ENCODE data around the gene SYVN1.
A peak's percentile ranks its signal among the peaks of the same experiment; 100 is the strongest.

The SYVN1 gene

DNA sequence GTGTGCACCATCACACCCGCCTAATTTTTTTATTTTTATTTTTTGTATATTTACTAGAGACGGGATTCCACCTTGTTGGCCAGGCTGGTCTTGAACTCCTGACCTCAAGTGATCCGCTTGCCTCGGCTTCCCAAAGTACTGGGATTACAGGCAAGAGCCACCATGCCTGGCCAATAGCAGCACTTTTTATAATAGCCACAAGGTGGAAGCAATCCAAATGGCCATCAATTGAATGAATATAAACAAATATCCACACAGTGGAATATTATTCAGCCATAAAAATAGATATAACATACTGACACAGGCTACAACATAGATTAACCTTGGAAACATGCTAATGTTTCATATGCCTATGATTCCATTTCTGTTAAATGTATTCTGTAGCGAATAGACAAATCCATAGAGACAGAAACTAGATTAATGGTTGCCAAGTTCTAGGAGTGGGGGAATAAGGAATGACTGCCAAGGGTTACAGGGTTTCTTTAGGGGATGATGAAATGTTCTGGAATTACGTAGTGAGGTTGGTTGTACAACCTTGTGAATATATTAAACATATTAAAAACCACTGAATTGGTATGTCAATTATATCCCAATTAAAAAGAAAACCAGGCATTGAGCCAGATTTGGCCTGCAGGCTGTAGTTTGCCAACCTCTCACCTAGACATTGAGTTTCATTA lies 33.5 kb downstream of the SYVN1 start:
- TF ChIP-seq CTCF (IDR thresholded peaks at IDR 0.05; ENCODE audit: low read depth, low read length) (0 out of 2 replicates have a peak, but pooled peaks have one; percentile 10), EZH2phosphoT487 (IDR thresholded peaks at IDR 0.05; ENCODE audit: low read depth) (no peak)
- peaks cover 40% of the 10 kb centered on the region for H3K79me2 ChIP-seq (ENCODE audit: low read length)
- H3K4me3 ChIP-seq (ENCODE audit: low read length) = no peak overlapping the region
- H3K36me3 ChIP-seq (replicated peaks; ENCODE audit: low read depth, low read length) = peaks cover 12% of the 10 kb centered on the region
- peaks cover 7% of the 10 kb centered on the region for H3K4me1 ChIP-seq (ENCODE audit: low read length)
- no peaks in the 10 kb centered on the region for H3K27me3 ChIP-seq (ENCODE audit: low read depth, low read length)
- no peak overlapping the region for H3K27ac ChIP-seq (ENCODE audit: low read length)
- no peak overlapping the region for H2AFZ ChIP-seq (ENCODE audit: low read depth, low read length)
- peaks cover 3% of the 10 kb centered on the region; the same call in 1 of the 2 replicates for H4K20me1 ChIP-seq (ENCODE audit: insufficient read depth, low read length)
- no peaks in the 10 kb centered on the region for H3K9me3 ChIP-seq (ENCODE audit: insufficient read depth, low read length)
- H3K4me2 ChIP-seq (ENCODE audit: low read length) = no peak overlapping the region
- no peak overlapping the region for H3K9ac ChIP-seq (ENCODE audit: low read length)

DNA sequence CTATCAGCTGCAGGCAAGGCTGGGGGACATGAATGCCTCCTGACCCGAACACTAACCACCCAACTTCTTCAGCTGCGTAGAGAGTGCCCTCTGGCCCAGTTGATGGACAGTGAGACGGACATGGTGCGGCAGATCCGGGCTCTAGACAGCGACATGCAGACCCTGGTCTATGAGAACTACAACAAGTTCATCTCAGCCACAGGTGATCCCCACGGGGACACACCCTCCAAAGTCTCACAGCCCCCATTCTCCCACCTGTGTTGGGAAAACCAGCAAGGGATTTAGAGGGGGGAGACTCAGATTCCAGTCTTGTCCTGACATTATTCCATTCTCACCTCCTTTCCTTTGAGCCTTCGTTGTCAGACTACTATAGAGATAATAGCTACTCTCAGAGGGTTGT lies 37.4 kb downstream of the SYVN1 start:
- no peak overlapping the region for H2AFZ ChIP-seq (ENCODE audit: low read depth, low read length)
- no peaks in the 10 kb centered on the region for H3K27me3 ChIP-seq (ENCODE audit: low read depth, low read length)
- H4K20me1 ChIP-seq (ENCODE audit: insufficient read depth, low read length) = peaks cover 3% of the 10 kb centered on the region; the same call in 1 of the 2 replicates
- H3K36me3 ChIP-seq (replicated peaks; ENCODE audit: low read depth, low read length) = peaks cover 8% of the 10 kb centered on the region
- TF ChIP-seq CTCF (IDR thresholded peaks at IDR 0.05; ENCODE audit: low read depth, low read length) (no peak), EZH2phosphoT487 (IDR thresholded peaks at IDR 0.05; ENCODE audit: low read depth) (no peak)
- H3K79me2 ChIP-seq (ENCODE audit: low read length) = peaks cover 27% of the 10 kb centered on the region
- peak overlapping the region; percentile 87 for H3K4me3 ChIP-seq (ENCODE audit: low read length)
- H3K4me1 ChIP-seq (ENCODE audit: low read length) = peaks cover 21% of the 10 kb centered on the region
- H3K9me3 ChIP-seq (ENCODE audit: insufficient read depth, low read length) = no peaks in the 10 kb centered on the region
- H3K9ac ChIP-seq (ENCODE audit: low read length) = peak overlapping the region; percentile 86
- H3K27ac ChIP-seq (ENCODE audit: low read length) = no peak overlapping the region
- peak overlapping the region; percentile 91 for H3K4me2 ChIP-seq (ENCODE audit: low read length)

GRCh38 chr11:65095974-65096806 lies 38.1 kb downstream of the SYVN1 start, which contains the start of gene VPS51:
Gene VPS51, plus strand, starts transcription at chr11:65096214. Its CDS starts 37 bp downstream, at chr11:65096251.
- Histone ChIP-seq H3K79me2 (ENCODE audit: low read length) (peaks cover 27% of the 10 kb centered on the region), H2AFZ (ENCODE audit: low read depth, low read length) (peak within 1 kb of the TSS; percentile 100), H3K4me1 (ENCODE audit: low read length) (peaks cover 21% of the 10 kb centered on the region), H4K20me1 (ENCODE audit: insufficient read depth, low read length) (peaks cover 3% of the 10 kb centered on the region; the same call in 1 of the 2 replicates), H3K36me3 (replicated peaks; ENCODE audit: low read depth, low read length) (peaks cover 8% of the 10 kb centered on the region), H3K27me3 (ENCODE audit: low read depth, low read length) (no peaks in the 10 kb centered on the region), H3K9me3 (ENCODE audit: insufficient read depth, low read length) (no peaks in the 10 kb centered on the region), H3K4me2 (ENCODE audit: low read length) (peak within 1 kb of the TSS; percentile 91), H3K4me3 (ENCODE audit: low read length) (peak within 1 kb of the TSS; percentile 87), H3K27ac (ENCODE audit: low read length) (peak within 1 kb of the TSS; percentile 74), H3K9ac (ENCODE audit: low read length) (peak within 1 kb of the TSS; percentile 86)
- TF ChIP-seq EZH2phosphoT487 (IDR thresholded peaks at IDR 0.05; ENCODE audit: low read depth) (no peak), CTCF (IDR thresholded peaks at IDR 0.05; ENCODE audit: low read depth, low read length) (no peak)

GRCh38 chr11:65095427-65095826 lies 38.9 kb downstream of the SYVN1 start:
- Histone ChIP-seq H3K4me2 (ENCODE audit: low read length) (peak overlapping the region; percentile 91), H2AFZ (ENCODE audit: low read depth, low read length) (peak overlapping the region; percentile 100), H3K9me3 (ENCODE audit: insufficient read depth, low read length) (no peaks in the 10 kb centered on the region), H3K27me3 (ENCODE audit: low read depth, low read length) (no peaks in the 10 kb centered on the region), H3K36me3 (replicated peaks; ENCODE audit: low read depth, low read length) (peaks cover 8% of the 10 kb centered on the region), H3K4me1 (ENCODE audit: low read length) (peaks cover 21% of the 10 kb centered on the region), H4K20me1 (ENCODE audit: insufficient read depth, low read length) (peaks cover 3% of the 10 kb centered on the region; the same call in 1 of the 2 replicates), H3K27ac (ENCODE audit: low read length) (peak overlapping the region; percentile 74), H3K9ac (ENCODE audit: low read length) (peak overlapping the region; percentile 58; the same call in 1 of the 2 replicates), H3K4me3 (ENCODE audit: low read length) (peak overlapping the region; percentile 87), H3K79me2 (ENCODE audit: low read length) (peaks cover 27% of the 10 kb centered on the region)
- TF ChIP-seq CTCF (IDR thresholded peaks at IDR 0.05; ENCODE audit: low read depth, low read length) = no peak
- no peak for TF ChIP-seq EZH2phosphoT487 (IDR thresholded peaks at IDR 0.05; ENCODE audit: low read depth)

Data from OCI-LY3 (cell line).